Epithelial cell of prostate (primary cell): ENCODE data around the gene IQCB1.
"Not testable (repeated sequence)": the region's sequence is repeated elsewhere in the genome, so short reads cannot be mapped to it uniquely, and the experiment has no call there.

Experiments
- DNase-seq: peaks from one replicate; pipeline ENCODE4 v3.0.0-alpha.2; 2011; ENCODE audit warnings: low read depth, low spot score
- H3K27ac ChIP-seq: fragments of 450-650 bp; 2 replicates; pipeline ENCODE4 v1.5.1; 2017; ENCODE audit warnings: mild to moderate bottlenecking

IQCB1 gene

DNA sequence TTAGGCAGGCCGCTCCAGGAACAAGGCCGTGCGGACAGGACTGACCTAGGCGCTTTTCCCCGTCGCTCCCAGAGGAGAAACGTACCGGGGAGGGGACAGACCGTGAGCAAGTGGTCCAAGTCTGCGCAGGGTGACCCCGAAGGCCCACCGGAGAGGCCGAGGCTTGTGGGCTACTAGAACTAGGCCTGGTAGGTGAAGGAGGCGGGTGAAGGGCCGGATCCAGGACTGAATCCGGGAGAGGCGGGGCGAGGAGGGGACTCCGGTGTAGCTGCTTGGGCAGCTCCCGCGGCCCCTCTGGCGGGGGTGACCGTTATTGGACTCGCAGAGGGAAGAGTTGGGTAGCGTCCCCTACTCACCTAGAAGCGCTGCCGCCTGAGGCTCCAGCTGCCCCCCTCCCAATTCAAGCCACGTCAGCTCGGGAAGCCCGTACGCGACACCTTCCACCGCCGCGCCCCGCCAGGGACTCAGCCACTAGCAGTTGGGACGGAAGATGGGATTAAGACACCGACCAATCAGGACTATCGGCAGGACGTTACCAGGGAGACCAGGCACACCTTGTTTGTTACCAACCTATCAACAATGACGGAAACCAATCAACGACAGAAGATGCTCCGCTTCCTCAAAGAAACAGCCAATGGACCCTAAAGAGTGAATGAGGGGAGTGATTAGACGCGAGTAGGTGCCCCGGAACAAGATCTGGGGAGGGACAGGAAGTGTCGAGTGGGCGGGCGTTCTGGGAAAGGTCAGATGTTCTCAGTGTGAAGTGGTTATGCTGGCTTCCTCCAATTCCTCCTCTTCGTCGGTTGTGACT is 85.4 kb downstream of the IQCB1 start, which contains the start of gene GOLGB1:
GOLGB1 (minus strand) TSS at position 466 of the 811 bp plus-strand sequence. CDS start 18,770 bp downstream, outside the sequence.
- peak; percentile 100 for DNase-seq
- peak within 1 kb of the TSS; percentile 87 for H3K27ac ChIP-seq

DNA sequence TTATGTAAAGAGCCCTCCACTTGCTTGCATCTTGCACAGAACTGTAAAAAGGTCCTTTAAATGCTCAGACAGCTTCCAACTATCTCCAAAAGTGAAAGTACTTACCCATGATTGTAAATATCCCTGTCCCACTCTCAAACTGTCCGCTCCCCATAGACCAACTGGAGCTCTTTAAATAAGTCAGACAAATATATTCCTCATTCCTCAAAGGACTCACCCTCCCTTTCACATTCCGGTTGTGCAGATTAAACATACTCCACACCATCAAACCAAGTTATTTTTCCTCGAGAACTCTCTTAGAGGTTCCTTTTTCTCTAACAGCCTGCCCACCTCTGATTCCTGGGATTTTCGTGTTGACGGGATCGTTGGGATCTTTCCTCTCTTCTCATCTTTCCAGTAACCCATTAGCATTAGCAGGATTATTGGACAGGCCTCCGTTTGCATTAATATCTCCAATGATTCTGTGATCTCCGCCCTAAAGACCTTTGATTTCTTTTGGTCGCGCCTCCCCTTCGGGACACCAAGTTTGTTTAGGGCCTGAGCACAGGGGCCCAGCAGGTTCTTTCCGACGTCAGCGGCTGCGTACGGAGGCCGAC is 86.1 kb downstream of the IQCB1 start:
- DNase-seq, result no peak
- peak overlapping the region; percentile 87 for H3K27ac ChIP-seq

DNA sequence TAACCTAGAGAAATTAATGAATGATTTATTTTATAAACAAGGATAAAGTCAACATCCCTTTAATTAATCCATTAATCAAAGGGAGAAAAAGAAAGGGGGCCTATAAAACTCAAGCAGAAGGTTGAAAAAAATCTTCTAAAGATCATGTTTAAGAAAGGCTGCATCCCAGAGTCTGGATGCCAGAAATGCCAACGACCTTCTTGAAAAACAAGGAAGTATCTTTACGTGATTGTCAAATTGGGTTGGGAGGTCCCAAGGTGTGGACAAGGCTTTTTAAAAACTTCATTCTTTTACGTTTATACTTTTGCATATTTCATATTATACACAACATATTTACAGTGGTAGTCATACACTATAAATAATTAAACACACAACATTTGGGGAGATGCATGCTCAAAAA is 86.9 kb downstream of the IQCB1 start:
- DNase-seq, result no peak
- no peak overlapping the region for H3K27ac ChIP-seq

DNA sequence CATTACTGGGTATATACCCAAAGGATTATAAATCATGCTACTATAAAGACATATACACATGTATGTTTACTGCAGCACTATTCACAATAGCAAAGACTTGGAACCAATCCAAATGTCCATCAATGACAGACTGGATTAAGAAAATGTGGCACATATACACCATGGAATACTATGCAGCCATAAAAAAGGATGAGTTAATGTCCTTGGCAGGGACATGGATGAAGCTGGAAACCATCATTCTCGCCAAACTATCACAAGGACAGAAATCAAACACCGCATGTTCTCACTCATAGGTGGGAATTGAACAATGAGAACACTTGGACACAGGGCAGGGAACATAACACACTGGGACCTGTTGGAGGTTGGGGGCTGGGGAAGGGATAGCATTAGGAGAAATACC is 91.8 kb downstream of the IQCB1 start:
- not testable (repeated sequence) for H3K27ac ChIP-seq, DNase-seq

DNA sequence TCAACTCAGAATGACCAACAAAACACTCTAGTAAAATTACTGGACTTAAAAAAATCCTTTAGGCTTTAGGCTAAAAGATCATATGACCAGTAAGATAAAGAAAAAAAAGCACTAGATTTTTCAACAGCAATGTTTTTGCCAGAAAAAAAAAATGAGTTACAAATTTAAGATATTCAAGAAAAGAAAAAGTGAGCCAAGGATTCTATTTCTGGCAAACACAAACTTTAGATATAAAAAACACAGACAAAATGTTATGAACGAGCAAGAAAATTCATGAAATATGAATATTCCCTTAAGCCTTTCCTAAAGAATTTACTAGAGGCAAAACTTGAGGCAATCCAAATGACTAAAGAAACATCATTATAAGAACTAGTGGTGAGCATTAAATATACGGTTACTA is 94.0 kb downstream of the IQCB1 start:
- H3K27ac ChIP-seq, result no peak overlapping the region
- no peak for DNase-seq

DNA sequence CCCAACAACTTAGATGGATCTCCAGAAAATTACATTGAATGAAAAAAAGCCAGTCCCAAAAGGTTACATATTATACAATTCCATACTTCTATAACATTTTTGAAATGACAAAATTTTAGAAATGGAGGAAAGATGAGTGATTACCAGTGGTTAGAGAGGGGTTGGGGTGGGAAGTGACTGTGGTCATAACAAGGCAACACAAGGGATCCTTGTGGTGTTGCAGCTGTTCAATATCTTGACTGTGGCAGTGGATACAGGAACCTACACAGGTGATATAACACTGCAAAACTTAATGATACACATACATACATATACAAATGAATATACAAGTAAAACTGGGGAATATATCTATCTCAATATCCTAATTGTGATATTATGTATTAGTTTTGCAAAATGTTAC is 95.0 kb downstream of the IQCB1 start:
- H3K27ac ChIP-seq, result no peak overlapping the region
- no peak for DNase-seq

DNA sequence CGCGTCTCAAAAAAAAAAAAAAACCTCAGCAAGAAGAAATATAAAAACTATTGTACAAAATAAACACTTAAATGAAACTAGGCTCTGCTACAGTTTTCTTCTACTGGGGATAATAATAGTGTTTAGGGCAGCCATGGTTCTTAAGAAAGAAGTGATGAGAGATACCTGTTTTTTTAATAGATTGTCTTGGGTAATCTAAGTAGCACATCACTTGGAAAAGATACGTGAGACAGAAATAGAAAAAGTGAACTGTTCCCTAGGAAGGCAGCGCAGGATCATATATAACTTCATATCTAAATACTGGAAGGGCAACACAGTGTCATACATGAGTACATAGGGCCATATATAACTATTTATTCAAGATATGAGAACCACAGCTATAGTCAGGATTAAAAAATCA is 97.2 kb downstream of the IQCB1 start:
- no peak for DNase-seq
- no peak overlapping the region for H3K27ac ChIP-seq

DNA sequence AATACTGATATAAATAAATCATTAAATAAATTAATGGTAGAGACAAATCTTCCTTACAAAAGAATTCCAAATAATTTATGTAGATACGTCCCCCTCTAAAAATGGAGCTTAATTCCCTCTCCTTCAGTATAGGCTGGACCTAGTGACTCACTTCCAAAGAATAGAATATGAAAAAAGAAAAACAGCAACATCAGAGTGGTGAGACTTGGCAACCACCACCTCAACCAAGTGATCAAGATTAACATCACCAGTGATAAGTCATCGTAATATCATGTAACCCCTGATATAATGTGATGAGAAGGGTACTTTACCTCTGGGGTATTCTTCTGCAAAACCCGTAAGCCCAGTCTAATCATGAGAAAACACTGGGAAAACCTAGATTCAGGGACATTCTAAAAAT is 98.7 kb downstream of the IQCB1 start:
- H3K27ac ChIP-seq, result no peak overlapping the region
- no peak for DNase-seq

DNA sequence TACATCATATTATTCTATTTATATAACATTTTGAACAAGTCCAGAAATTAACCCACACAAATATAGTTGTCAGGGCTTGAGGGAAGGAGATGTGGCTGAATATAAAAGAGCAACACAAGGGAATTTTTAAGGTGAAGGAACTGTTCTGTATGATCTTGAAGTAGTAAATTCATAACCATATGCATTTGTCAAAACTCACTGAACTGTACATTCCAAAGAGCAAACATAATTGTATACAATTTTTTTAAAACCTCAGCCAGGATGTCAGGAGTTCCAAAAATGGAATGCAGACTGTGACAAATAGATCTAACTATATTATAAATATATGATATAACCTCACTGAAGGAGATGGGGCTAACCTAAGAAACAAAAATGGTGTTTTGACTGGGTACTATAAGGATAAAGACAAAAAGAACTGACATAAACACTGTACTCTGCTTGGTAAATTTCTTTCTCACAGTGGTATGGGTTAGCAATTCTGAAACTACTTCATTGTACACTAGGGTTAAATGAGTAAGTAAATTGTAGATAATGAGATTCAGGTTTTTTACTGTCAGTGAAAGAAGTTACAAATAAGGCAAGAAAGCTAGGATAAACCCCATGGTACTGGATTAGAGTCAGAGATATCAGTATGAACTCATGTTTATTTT is 99.7 kb downstream of the IQCB1 start:
- DNase-seq, result no peak
- H3K27ac ChIP-seq, result peak overlapping the region; percentile 32

DNA sequence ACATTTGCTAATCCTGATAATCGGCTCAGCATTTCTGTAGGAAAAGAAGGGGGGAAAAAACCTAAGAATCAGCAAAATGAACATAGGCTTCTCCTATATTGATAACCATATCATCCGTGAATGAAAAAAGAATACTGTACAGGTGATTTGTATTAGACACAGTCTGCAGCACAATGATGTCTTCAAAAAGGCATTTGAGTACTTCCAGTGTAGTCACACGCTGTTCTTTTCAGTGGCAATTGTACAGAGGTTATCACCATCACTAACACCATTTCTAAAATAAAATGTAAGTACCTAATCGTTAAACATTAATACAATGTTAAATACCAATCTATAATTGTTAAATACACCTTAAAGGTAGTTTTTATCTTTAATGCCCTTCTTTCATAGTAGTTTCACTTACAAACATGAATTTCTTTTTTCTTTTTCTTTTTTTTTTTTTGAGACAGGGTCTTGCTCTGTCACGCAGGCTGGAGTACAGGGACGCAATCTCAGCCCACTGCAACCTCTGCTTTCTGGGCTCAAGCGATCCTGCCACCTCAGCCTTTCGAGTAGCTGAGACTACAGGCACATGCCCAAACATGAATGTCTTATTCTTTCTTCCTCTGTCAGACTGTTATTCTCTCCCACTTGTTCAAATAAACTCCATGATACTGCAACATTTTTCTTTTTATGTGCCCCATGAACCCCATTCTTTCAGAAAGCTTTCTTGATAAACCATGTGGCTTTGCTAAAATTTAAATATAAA is 103.7 kb downstream of the IQCB1 start:
- DNase-seq, result peak; percentile 10
- peak overlapping the region; percentile 56 for H3K27ac ChIP-seq

DNA sequence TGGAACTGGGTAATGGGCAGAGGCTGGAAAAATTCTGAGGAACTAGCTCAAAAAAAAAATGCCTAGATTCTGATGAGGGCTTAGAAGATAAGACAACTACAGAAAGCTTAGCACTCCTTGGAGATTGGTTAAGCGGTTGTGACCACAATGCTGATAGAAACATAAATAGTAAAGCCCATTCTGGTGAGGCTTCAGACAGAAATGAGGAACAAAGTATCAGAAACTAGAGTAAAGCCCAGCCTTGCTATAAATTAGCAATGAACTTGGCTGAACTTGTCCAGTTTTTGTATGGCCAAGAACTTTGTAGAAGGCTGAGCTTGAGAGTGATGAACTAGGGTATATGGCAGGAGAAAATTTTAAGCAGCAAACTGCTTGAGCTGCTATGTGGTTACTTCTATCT is 110.7 kb downstream of the IQCB1 start:
- no peak for DNase-seq
- H3K27ac ChIP-seq, result no peak overlapping the region

DNA sequence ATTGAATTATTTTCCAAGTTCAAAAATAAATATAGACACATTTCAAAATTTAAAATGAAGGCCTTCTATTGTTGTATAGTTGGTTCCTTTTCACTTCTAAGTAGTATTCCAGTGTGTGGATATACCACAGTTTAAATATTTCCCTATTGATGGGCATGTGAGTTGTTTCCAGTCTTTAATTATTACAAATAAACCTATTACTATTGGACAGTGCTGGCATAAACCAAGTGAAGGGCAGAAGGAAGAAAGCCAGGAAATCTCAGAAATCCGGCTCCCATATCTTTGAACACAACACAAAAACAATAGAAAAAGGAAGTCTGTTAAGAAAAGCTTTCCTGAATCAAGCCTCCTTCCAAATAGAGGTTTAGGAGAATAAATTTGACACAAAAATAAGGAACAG is 111.4 kb downstream of the IQCB1 start:
- no peak for DNase-seq
- H3K27ac ChIP-seq, result no peak overlapping the region

DNA sequence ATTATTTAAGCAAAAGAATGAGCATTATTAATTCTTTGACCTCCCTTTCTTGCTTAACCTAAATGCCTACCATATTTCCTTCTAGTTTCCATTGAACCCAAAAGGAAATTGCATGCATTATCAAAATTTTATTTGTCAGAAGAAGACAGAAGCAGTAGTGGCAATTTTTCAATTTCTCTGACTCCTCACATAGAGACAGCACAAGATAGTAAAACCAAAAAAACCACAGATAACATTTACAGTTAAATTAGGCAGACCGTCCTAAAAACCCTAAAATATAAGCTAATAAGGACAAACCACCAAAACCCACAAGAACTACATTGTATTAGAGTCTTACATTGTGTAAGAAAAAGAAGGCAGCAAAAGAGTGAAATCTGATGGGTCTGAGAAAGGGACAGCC is 112.4 kb downstream of the IQCB1 start:
- no peak for DNase-seq
- H3K27ac ChIP-seq, result no peak overlapping the region

DNA sequence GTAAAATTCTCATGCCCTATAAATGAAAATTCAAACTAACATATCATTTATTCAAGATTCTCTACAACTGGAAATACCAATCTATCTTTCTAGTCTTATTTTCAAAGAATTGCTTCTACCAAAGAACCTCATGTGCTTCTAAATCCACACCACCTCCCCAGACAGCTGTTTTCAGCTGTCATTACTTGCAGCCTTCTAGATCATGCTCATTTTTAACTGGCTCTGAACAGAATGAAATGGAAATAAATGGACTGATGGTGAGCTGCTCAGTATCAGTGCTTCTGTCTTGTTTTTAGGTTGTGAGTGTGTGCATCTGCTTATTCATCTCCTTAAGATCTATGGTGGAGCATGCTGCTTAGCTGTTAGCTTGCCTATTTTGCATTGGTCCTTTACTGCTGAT is 114.7 kb downstream of the IQCB1 start:
- no peak overlapping the region for H3K27ac ChIP-seq
- no peak for DNase-seq
